SK-N-SH treated with all-trans-retinoic acid at 6 μM for 48 hours (cell line): ENCODE data around the gene NKAIN4.

Experiments
- ISL1 ChIP-seq: fragments of 250-450 bp; sonication (Bioruptor Pico); IDR thresholded peaks from 2 replicates; pipeline ENCODE4 v2.1.2; 2022; ENCODE audit warnings: mild to moderate bottlenecking, moderate library complexity
- OSR1 ChIP-seq: fragments of 250-450 bp; sonication (Bioruptor Pico); IDR thresholded peaks from 2 replicates; pipeline ENCODE4 v1.8.0; 2022; ENCODE audit warnings: moderate library complexity, mild to moderate bottlenecking, inconsistent platforms
- PPARA ChIP-seq: fragments of 250-450 bp; sonication (Bioruptor Pico); IDR thresholded peaks from 2 replicates; pipeline ENCODE4 v1.5.0; 2020; ENCODE audit warnings: mild to moderate bottlenecking, borderline replicate concordance
- ZFP30 ChIP-seq: fragments of 450-650 bp; formaldehyde crosslinking; IDR thresholded peaks from 2 replicates; pipeline ENCODE4 v1.5.0; 2022; ENCODE audit warnings: mild to moderate bottlenecking, moderate library complexity
- TF ChIP-seq, protein P1 (sequence below): fragments of 250-450 bp; sonication (Bioruptor Pico); IDR thresholded peaks from 2 replicates; pipeline ENCODE4 v1.5.1; 2021; ENCODE audit warnings: mild to moderate bottlenecking, moderate library complexity
- TF ChIP-seq, protein P2 (sequence below): fragments of 250-450 bp; sonication (Bioruptor Pico); IDR thresholded peaks from 2 replicates; pipeline ENCODE4 v1.8.0; 2020; ENCODE audit warnings: mild to moderate bottlenecking, moderate library complexity, borderline replicate concordance

DNA sequence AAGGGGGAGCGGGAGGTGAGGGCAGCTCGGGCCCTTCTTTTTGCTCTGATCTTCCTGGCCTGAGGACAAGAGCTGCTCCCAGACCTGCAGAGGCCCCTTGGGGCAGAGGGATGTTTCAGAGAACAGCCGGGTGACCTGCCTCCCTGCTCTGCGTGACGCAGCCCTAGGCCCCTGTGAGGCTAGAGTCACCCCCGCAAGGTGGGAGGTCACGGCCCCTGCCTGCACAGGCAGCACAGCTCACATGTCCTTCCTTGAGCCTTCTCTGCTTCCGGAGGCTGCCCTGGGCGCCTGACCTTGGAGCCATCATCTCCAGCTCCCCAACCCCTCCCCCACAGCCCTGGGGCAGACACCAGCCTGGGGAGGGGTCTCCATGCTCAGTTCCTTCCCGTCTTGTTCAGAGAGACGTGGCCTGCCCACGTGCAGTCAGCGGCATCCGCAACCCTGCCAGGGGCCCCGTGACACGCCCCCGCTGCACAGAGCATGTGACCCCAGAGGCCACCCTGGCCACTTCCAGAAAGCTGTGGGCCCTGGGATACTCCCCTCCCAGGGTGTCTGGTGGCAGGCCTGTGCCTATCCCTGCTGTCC is 18.8 kb downstream of the NKAIN4 start, which contains the start of gene BIRC7:
- TF ChIP-seq, protein P1, sequence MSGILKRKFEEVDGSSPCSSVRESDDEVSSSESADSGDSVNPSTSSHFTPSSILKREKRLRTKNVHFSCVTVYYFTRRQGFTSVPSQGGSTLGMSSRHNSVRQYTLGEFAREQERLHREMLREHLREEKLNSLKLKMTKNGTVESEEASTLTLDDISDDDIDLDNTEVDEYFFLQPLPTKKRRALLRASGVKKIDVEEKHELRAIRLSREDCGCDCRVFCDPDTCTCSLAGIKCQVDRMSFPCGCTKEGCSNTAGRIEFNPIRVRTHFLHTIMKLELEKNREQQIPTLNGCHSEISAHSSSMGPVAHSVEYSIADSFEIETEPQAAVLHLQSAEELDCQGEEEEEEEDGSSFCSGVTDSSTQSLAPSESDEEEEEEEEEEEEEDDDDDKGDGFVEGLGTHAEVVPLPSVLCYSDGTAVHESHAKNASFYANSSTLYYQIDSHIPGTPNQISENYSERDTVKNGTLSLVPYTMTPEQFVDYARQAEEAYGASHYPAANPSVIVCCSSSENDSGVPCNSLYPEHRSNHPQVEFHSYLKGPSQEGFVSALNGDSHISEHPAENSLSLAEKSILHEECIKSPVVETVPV (CRISPR knock-in tag), result no peak
- TF ChIP-seq OSR1 (CRISPR knock-in tag) (no peak), PPARA (CRISPR knock-in tag) (no peak), ZFP30 (CRISPR knock-in tag) (no peak), ISL1 (CRISPR knock-in tag) (no peak)
- TF ChIP-seq, protein P2, sequence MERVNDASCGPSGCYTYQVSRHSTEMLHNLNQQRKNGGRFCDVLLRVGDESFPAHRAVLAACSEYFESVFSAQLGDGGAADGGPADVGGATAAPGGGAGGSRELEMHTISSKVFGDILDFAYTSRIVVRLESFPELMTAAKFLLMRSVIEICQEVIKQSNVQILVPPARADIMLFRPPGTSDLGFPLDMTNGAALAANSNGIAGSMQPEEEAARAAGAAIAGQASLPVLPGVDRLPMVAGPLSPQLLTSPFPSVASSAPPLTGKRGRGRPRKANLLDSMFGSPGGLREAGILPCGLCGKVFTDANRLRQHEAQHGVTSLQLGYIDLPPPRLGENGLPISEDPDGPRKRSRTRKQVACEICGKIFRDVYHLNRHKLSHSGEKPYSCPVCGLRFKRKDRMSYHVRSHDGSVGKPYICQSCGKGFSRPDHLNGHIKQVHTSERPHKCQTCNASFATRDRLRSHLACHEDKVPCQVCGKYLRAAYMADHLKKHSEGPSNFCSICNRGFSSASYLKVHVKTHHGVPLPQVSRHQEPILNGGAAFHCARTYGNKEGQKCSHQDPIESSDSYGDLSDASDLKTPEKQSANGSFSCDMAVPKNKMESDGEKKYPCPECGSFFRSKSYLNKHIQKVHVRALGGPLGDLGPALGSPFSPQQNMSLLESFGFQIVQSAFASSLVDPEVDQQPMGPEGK (CRISPR knock-in tag), result no peak
